ENCODE results near the gene SLC12A9. TPM values are rescaled to one million over a fixed set of nuclear protein-coding genes. Genes with fewer than 3 reads are reported as not detected.

Gene SLC12A9
- total RNA-seq, 3 donors from 2014 or later, result 27.9 to 34.0 (median 33.5) TPM

DNA sequence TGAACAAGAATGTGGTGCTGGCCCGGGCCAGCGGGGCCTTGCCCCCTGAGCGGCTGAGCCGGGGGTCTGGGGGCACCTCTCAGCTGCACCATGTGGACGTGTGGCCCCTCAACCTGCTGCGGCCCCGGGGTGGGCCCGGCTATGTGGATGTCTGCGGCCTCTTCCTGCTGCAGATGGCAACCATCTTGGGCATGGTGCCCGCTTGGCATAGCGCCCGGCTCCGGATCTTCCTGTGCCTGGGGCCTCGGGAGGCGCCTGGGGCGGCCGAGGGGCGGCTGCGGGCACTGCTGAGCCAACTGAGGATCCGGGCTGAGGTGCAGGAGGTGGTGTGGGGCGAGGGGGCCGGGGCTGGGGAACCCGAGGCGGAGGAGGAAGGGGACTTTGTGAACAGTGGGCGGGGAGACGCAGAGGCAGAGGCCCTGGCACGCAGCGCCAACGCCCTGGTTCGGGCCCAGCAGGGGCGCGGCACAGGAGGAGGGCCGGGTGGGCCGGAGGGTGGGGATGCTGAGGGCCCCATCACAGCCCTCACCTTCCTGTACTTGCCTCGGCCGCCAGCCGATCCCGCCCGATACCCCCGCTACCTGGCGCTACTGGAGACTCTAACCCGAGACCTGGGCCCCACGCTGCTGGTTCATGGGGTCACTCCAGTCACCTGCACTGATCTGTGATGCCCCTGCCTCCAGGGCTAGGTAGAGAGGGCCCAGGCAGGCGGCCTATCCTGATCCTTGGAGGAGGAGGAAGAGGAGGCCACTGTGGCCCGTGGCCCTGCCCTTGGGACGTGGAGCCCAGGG is 13.6 kb downstream of the SLC12A9 start:
- peaks cover 6% of the 10 kb centered on the region for H3K4me1 ChIP-seq (ENCODE audit: low read depth)
- ATAC-seq (peak; percentile 88), DNase-seq (peak; percentile 89 to 90 (median 90))
- H3K36me3 ChIP-seq (ENCODE audit: low read depth), result no peaks in the 10 kb centered on the region
- TF ChIP-seq, protein P1, sequence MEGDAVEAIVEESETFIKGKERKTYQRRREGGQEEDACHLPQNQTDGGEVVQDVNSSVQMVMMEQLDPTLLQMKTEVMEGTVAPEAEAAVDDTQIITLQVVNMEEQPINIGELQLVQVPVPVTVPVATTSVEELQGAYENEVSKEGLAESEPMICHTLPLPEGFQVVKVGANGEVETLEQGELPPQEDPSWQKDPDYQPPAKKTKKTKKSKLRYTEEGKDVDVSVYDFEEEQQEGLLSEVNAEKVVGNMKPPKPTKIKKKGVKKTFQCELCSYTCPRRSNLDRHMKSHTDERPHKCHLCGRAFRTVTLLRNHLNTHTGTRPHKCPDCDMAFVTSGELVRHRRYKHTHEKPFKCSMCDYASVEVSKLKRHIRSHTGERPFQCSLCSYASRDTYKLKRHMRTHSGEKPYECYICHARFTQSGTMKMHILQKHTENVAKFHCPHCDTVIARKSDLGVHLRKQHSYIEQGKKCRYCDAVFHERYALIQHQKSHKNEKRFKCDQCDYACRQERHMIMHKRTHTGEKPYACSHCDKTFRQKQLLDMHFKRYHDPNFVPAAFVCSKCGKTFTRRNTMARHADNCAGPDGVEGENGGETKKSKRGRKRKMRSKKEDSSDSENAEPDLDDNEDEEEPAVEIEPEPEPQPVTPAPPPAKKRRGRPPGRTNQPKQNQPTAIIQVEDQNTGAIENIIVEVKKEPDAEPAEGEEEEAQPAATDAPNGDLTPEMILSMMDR (IDR thresholded peaks at IDR 0.05), result no peak
- H3K9me3 ChIP-seq, result no peaks in the 10 kb centered on the region
- intact Hi-C loops (cut with DNase I, micrococcal nuclease), result loop anchor here in 1 of 2 donors (10.0 kb wide), 1 partner anchor 161 kb away; the partner anchor contains the start of gene POP7
- H3K4me3 ChIP-seq, result no peak overlapping the region

DNA sequence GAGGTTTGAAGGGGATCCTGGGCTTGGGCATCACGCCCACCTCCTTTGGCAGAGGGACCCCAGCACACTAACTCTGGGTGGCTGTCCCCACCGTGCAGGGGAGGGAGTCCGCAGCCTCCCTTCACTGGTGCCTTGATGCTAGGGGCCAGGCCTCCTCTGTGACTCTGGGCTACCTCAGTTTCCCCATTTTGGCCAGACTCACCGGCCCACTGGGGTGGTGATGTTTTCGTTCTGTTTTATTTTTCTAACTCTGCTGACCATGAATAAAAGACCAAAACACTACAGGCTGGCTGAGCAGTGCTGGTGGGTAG is 14.2 kb downstream of the SLC12A9 start:
- intact Hi-C loops (cut with DNase I, micrococcal nuclease), result loop anchor here in 1 of 2 donors (10.0 kb wide), 1 partner anchor 162 kb away; the partner anchor contains the start of gene POP7
- Histone ChIP-seq H3K9me3 (no peaks in the 10 kb centered on the region), H3K36me3 (ENCODE audit: low read depth) (no peaks in the 10 kb centered on the region), H3K4me1 (ENCODE audit: low read depth) (peaks cover 6% of the 10 kb centered on the region), H3K4me3 (no peak overlapping the region)
- ATAC-seq, result no peak
- TF ChIP-seq, protein P1 (IDR thresholded peaks at IDR 0.05), result no peak
- no peak for DNase-seq

DNA sequence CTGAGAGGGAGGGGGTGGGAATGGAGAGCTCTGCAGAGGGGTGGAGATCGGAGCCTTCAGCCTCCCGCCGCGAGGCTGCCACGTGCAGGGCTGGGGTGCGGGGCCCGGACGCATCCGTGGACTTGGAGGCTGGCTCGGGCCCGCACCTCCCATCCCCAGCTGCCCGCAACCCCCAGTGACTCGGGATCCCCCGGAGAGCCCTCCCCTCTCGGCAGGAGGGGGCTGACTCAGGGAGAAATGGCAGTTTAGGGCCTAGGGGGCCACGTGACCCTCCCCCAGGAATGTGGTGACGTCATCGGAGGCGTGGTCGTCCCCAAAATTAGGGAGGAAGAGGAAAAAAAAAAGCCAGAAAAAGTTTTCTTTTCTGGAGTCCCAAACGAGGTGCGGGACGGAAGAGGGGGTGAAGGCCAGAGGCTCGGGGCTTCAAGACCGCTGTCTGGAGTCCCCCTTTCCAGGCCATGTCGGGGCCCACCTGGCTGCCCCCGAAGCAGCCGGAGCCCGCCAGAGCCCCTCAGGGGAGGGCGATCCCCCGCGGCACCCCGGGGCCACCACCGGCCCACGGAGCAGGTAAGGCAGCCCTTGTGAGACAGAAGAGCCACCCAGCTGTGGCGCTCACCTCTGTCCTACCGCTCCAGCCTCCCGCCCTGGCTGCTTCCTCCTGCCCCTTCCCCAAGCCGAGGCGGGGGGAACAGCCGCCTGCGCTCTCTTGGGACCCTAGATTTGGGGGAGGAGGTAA is 14.7 kb downstream of the SLC12A9 start, which contains the start of gene TRIP6:
Gene TRIP6 (plus strand): TSS at position 348 of the 736 bp plus-strand sequence. CDS start 111 bp downstream, at position 459.
- Histone ChIP-seq H3K4me1 (ENCODE audit: low read depth) (peaks cover 6% of the 10 kb centered on the region), H3K4me3 (peak within 1 kb of the TSS; percentile 29), H3K9me3 (no peaks in the 10 kb centered on the region), H3K36me3 (ENCODE audit: low read depth) (no peaks in the 10 kb centered on the region)
- peak; percentile 86 to 90 (median 87) for DNase-seq
- intact Hi-C loops (cut with DNase I, micrococcal nuclease), result loop anchor here in 1 of 2 donors (10.0 kb wide), 1 partner anchor 162 kb away; the partner anchor contains the start of gene POP7
- TF ChIP-seq, protein P1 (IDR thresholded peaks at IDR 0.05), result no peak
- ATAC-seq, result peak; percentile 60

DNA sequence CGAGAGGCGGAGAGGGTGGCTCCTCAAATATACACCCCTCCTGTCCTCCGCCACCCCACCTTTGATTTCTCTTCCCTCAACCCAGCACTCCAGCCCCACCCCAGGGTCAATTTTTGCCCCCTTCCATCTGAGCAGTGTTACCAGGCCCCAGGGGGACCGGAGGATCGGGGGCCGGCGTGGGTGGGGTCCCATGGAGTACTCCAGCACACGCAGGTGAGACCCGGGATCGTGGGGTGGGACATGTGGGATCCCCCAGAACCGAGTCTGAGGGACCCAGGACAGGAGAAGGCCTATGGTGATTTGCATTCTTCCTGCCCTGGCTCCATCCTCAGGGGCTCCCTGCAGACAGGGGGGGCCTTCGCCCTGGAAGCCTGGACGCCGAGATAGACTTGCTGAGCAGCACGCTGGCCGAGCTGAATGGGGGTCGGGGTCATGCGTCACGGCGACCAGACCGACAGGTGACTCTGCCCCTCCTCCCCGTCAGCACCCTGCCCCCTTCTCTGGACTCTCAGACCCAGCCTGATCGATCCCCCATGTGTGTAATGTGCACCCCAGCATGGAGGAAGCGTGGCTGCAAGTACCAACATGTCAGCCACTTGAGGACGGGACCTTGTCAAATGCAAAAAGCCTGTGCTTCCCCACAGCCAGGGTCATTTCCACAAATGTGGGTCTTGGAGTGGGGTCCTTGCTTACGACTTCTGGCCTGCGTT is 15.4 kb downstream of the SLC12A9 start:
- Histone ChIP-seq H3K9me3 (no peaks in the 10 kb centered on the region), H3K4me3 (peak overlapping the region; percentile 29), H3K4me1 (ENCODE audit: low read depth) (peaks cover 6% of the 10 kb centered on the region), H3K36me3 (ENCODE audit: low read depth) (no peaks in the 10 kb centered on the region)
- intact Hi-C loops (cut with DNase I, micrococcal nuclease), result loop anchor here in 1 of 2 donors (10.0 kb wide), 1 partner anchor 163 kb away; the partner anchor contains the start of gene POP7
- DNase-seq (peak in 2 of 3 donors; percentile 50 to 52), ATAC-seq (peak; percentile 3)
- TF ChIP-seq, protein P1 (IDR thresholded peaks at IDR 0.05), result no peak

DNA sequence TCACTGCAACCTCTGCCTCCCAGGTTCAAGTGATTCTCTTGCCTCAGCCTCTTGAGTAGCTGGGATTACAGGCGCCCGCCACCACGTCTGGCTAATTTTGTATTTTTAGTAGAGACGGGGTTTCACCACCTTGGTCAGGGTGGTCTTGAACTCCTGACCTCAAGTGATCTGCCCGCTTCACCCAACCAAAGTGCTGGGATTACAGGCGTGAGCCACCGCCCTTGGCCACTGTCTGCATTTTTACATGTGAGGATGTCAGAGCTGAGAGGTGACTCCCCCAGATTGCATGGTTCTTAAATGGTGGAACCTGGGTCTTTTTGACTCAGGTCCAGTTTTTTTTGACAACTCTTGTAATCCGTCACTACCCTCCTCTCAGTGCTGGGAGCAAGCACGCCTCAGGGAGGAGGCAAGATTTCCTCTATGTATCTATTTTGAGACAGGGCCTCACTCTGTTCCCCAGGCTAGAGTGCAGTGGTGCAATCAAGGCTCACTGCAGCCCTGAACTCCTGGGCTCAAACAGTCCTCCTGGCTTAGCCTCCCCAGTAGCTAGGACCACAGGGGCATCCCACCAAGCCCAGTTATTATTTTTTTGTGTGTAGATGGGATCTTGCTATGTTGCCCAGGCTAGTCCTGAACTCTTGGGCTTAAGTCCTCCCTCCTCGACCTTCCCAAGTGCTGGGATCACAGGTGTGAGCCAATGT is 21.2 kb downstream of the SLC12A9 start:
- DNase-seq (no peak), ATAC-seq (no peak)
- Histone ChIP-seq H3K36me3 (ENCODE audit: low read depth) (no peaks in the 10 kb centered on the region), H3K9me3 (no peaks in the 10 kb centered on the region), H3K4me3 (no peak overlapping the region), H3K4me1 (ENCODE audit: low read depth) (peaks cover 23% of the 10 kb centered on the region)
- intact Hi-C loops (cut with DNase I, micrococcal nuclease), result no loop called here
- TF ChIP-seq, protein P1 (IDR thresholded peaks at IDR 0.05), result no peak
